ENCODE results near the gene SERPINE1.
"Not testable (repeated sequence)": the region's sequence is repeated elsewhere in the genome, so short reads cannot be mapped to it uniquely, and the experiment has no call there.

The SERPINE1 gene

GRCh38 chr7:101111261-101111660 lies 15.6 kb upstream of the SERPINE1 start:
- Histone ChIP-seq H3K27me3 (ENCODE audit: control insufficient read depth, low read length) (peaks cover 31% of the 10 kb centered on the region), H3K9me2 (replicated peaks; ENCODE audit: control insufficient read depth, low read length) (no peaks in the 10 kb centered on the region), H3K79me2 (ENCODE audit: control insufficient read depth, low read length) (no peaks in the 10 kb centered on the region), H3K4me1 (ENCODE audit: control insufficient read depth, low read length) (peaks cover 5% of the 10 kb centered on the region; the same call in 1 of the 2 replicates), H3K9me3 (ENCODE audit: control insufficient read depth, insufficient read depth, low read length) (no peaks in the 10 kb centered on the region), H3K4me3 (ENCODE audit: low read length) (no peak overlapping the region), H3K27ac (ENCODE audit: low read depth, low read length) (no peak overlapping the region), H4K20me1 (ENCODE audit: control insufficient read depth, insufficient read depth, low read depth, low read length) (no peaks in the 10 kb centered on the region), H3K36me3 (ENCODE audit: control insufficient read depth, low read length) (no peaks in the 10 kb centered on the region), H3K4me2 (ENCODE audit: low read length) (no peak overlapping the region), H3F3A (ENCODE audit: control insufficient read depth, insufficient read depth) (no peaks in the 10 kb centered on the region)
- TF ChIP-seq CTCF (IDR thresholded peaks at IDR 0.05; ENCODE audit: low read depth, low read length, poor library complexity, severe bottlenecking) (no peak), EZH2phosphoT487 (IDR thresholded peaks at IDR 0.05; ENCODE audit: borderline replicate concordance, low read length) (no peak)

GRCh38 chr7:101112233-101112632 lies 14.7 kb upstream of the SERPINE1 start:
- TF ChIP-seq EZH2phosphoT487 (IDR thresholded peaks at IDR 0.05; ENCODE audit: borderline replicate concordance, low read length) (no peak), CTCF (IDR thresholded peaks at IDR 0.05; ENCODE audit: low read depth, low read length, poor library complexity, severe bottlenecking) (no peak)
- Histone ChIP-seq H3K27ac (ENCODE audit: low read depth, low read length) (no peak overlapping the region), H3K4me2 (ENCODE audit: low read length) (no peak overlapping the region), H3K9me2 (replicated peaks; ENCODE audit: control insufficient read depth, low read length) (no peaks in the 10 kb centered on the region), H3K4me3 (ENCODE audit: low read length) (no peak overlapping the region), H3K9me3 (ENCODE audit: control insufficient read depth, insufficient read depth, low read length) (no peaks in the 10 kb centered on the region), H3F3A (ENCODE audit: control insufficient read depth, insufficient read depth) (no peaks in the 10 kb centered on the region), H3K79me2 (ENCODE audit: control insufficient read depth, low read length) (no peaks in the 10 kb centered on the region), H3K36me3 (ENCODE audit: control insufficient read depth, low read length) (no peaks in the 10 kb centered on the region), H3K4me1 (ENCODE audit: control insufficient read depth, low read length) (peaks cover 5% of the 10 kb centered on the region; the same call in 1 of the 2 replicates), H4K20me1 (ENCODE audit: control insufficient read depth, insufficient read depth, low read depth, low read length) (no peaks in the 10 kb centered on the region), H3K27me3 (ENCODE audit: control insufficient read depth, low read length) (peaks cover 24% of the 10 kb centered on the region)

GRCh38 chr7:101113140-101113539 lies 13.8 kb upstream of the SERPINE1 start:
- not testable (repeated sequence) for H3K36me3 ChIP-seq (ENCODE audit: control insufficient read depth, low read length); H4K20me1 ChIP-seq (ENCODE audit: control insufficient read depth, insufficient read depth, low read depth, low read length); H3K4me3 ChIP-seq (ENCODE audit: low read length); H3K9me3 ChIP-seq (ENCODE audit: control insufficient read depth, insufficient read depth, low read length); H3F3A ChIP-seq (ENCODE audit: control insufficient read depth, insufficient read depth); H3K4me1 ChIP-seq (ENCODE audit: control insufficient read depth, low read length); H3K79me2 ChIP-seq (ENCODE audit: control insufficient read depth, low read length); H3K4me2 ChIP-seq (ENCODE audit: low read length); H3K9me2 ChIP-seq (replicated peaks; ENCODE audit: control insufficient read depth, low read length); H3K27ac ChIP-seq (ENCODE audit: low read depth, low read length)
- peaks cover 16% of the 10 kb centered on the region for H3K27me3 ChIP-seq (ENCODE audit: control insufficient read depth, low read length)

GRCh38 chr7:101113836-101114235 lies 13.1 kb upstream of the SERPINE1 start:
- no peak overlapping the region for H3K4me3 ChIP-seq (ENCODE audit: low read length)
- H3K79me2 ChIP-seq (ENCODE audit: control insufficient read depth, low read length): no peaks in the 10 kb centered on the region
- H3F3A ChIP-seq (ENCODE audit: control insufficient read depth, insufficient read depth): no peaks in the 10 kb centered on the region
- H3K27me3 ChIP-seq (ENCODE audit: control insufficient read depth, low read length): peaks cover 9% of the 10 kb centered on the region
- no peaks in the 10 kb centered on the region for H3K9me2 ChIP-seq (replicated peaks; ENCODE audit: control insufficient read depth, low read length)
- TF ChIP-seq CTCF (IDR thresholded peaks at IDR 0.05; ENCODE audit: low read depth, low read length, poor library complexity, severe bottlenecking): no peak
- no peak for TF ChIP-seq EZH2phosphoT487 (IDR thresholded peaks at IDR 0.05; ENCODE audit: borderline replicate concordance, low read length)
- H3K9me3 ChIP-seq (ENCODE audit: control insufficient read depth, insufficient read depth, low read length): no peaks in the 10 kb centered on the region
- no peaks in the 10 kb centered on the region; the same call in 1 of the 2 replicates for H3K4me1 ChIP-seq (ENCODE audit: control insufficient read depth, low read length)
- no peaks in the 10 kb centered on the region for H3K36me3 ChIP-seq (ENCODE audit: control insufficient read depth, low read length)
- H3K4me2 ChIP-seq (ENCODE audit: low read length): no peak overlapping the region
- no peak overlapping the region for H3K27ac ChIP-seq (ENCODE audit: low read depth, low read length)
- H4K20me1 ChIP-seq (ENCODE audit: control insufficient read depth, insufficient read depth, low read depth, low read length): no peaks in the 10 kb centered on the region

Measured in DOHH2 (cell line).